Activated CD8-positive, alpha-beta memory T cell treated with anti-CD3 and anti-CD28 coated beads, Interleukin-2, amount 10 ng/mL, durations not matched to agents 7 days and 5 days (primary cell): ENCODE data around the gene ACAP3. TPM values are rescaled to one million over a fixed set of nuclear protein-coding genes. Genes with fewer than 3 reads are reported as not detected.
A peak's percentile ranks its signal among the peaks of the same experiment; 100 is the strongest.

Experiments
- ATAC-seq: fragments of 150-1000 bp; cut with Tn5 transposase; one replicate; pipeline ENCODE4 v1.10.0; 2021; ENCODE audit warnings: moderate library complexity
- CTCF ChIA-PET: fragments of 350-600 bp; sonication (Branson Sonifier 250); formaldehyde crosslinking; loops from one replicate; lab custom pipeline; 2021; ENCODE audit warnings: antibody characterized with exemption; lab: Charles Lee
- DNase-seq: peaks from one replicate; pipeline ENCODE4 v3.0.0-alpha.2; 2020
- H3K27ac Mint-ChIP-seq: one replicate; pipeline ENCODE4 v1.8.0; 2021; ENCODE audit warnings: mild to moderate bottlenecking, mixed read lengths
- H3K27me3 Mint-ChIP-seq: one replicate; pipeline ENCODE4 v1.8.0; 2021; ENCODE audit warnings: mixed read lengths
- H3K36me3 Mint-ChIP-seq: one replicate; pipeline ENCODE4 v1.8.0; 2021; ENCODE audit warnings: mild to moderate bottlenecking, mixed read lengths
- H3K4me1 Mint-ChIP-seq: one replicate; pipeline ENCODE4 v1.8.0; 2021; ENCODE audit warnings: mixed read lengths
- H3K4me3 Mint-ChIP-seq: one replicate; pipeline ENCODE4 v1.8.0; 2021; ENCODE audit warnings: mild to moderate bottlenecking, moderate library complexity, mixed read lengths
- H3K9me3 Mint-ChIP-seq: one replicate; pipeline ENCODE4 v1.8.0; 2022; ENCODE audit warnings: low read depth, mixed read lengths
- total RNA-seq, 2 experiments: library from RNA; stranded (reverse); gene quantifications; one replicate each; pipeline ENCODE4 v1.2.3, GENCODE V29; 2021

ACAP3 gene
- total RNA-seq, 2 experiments from 2014 or later: 71.7 to 99.9 TPM

GRCh38 chr1:1303736-1304135 lies 4.0 kb downstream of the ACAP3 start:
- ATAC-seq: no peak
- no peak for DNase-seq
- Mint-ChIP-seq H3K27me3 (no peaks in the 10 kb centered on the region), H3K36me3 (no peaks in the 10 kb centered on the region), H3K4me3 (no peak overlapping the region), H3K27ac (no peak overlapping the region), H3K9me3 (no peaks in the 10 kb centered on the region), H3K4me1 (peaks cover 19% of the 10 kb centered on the region)
- CTCF ChIA-PET: interaction anchor here (2.2 kb wide), 1 partner anchor 181 kb away, joined by 20 read pairs; no protein-coding TSS in a partner anchor

GRCh38 chr1:1302951-1303509 lies 4.7 kb downstream of the ACAP3 start:
- DNase-seq (no peak), ATAC-seq (no peak)
- peaks cover 19% of the 10 kb centered on the region for H3K4me1 Mint-ChIP-seq
- H3K27me3 Mint-ChIP-seq: no peaks in the 10 kb centered on the region
- no peaks in the 10 kb centered on the region for H3K9me3 Mint-ChIP-seq
- no peak overlapping the region for H3K4me3 Mint-ChIP-seq
- no peak overlapping the region for H3K27ac Mint-ChIP-seq
- CTCF ChIA-PET: no interaction called here
- no peaks in the 10 kb centered on the region for H3K36me3 Mint-ChIP-seq

- H3K4me1 Mint-ChIP-seq: peaks cover 17% of the 10 kb centered on the region
- H3K27ac Mint-ChIP-seq: no peak overlapping the region
- no peak for DNase-seq
- no peaks in the 10 kb centered on the region for H3K27me3 Mint-ChIP-seq
- H3K36me3 Mint-ChIP-seq: no peaks in the 10 kb centered on the region
- no peaks in the 10 kb centered on the region for H3K9me3 Mint-ChIP-seq
- ATAC-seq: no peak
- CTCF ChIA-PET: no interaction called here
- no peak overlapping the region for H3K4me3 Mint-ChIP-seq
Measured at GRCh38 chr1:1302006-1302430, 5.7 kb downstream of the ACAP3 start.

- Mint-ChIP-seq H3K4me1 (peaks cover 5% of the 10 kb centered on the region), H3K4me3 (no peak overlapping the region), H3K36me3 (no peaks in the 10 kb centered on the region), H3K27me3 (no peaks in the 10 kb centered on the region), H3K9me3 (no peaks in the 10 kb centered on the region), H3K27ac (no peak overlapping the region)
- no peak for DNase-seq
- no peak for ATAC-seq
- CTCF ChIA-PET: interaction anchor here (1.0 to 1.2 kb wide), 4 partner anchors 13 to 178 kb away, joined by 3 read pairs; no protein-coding TSS in a partner anchor
Measured at GRCh38 chr1:1300352-1300739, 7.4 kb downstream of the ACAP3 start.

- Mint-ChIP-seq H3K27ac (no peak overlapping the region), H3K9me3 (no peaks in the 10 kb centered on the region), H3K4me1 (peaks cover 3% of the 10 kb centered on the region), H3K27me3 (no peaks in the 10 kb centered on the region), H3K4me3 (no peak overlapping the region), H3K36me3 (no peaks in the 10 kb centered on the region)
- ATAC-seq: peak; percentile 63
- no peak for DNase-seq
- CTCF ChIA-PET: interaction anchor here (1.0 to 1.2 kb wide), 4 partner anchors 13 to 178 kb away, joined by 3 read pairs; no protein-coding TSS in a partner anchor
Measured at GRCh38 chr1:1299686-1300351, 7.9 kb downstream of the ACAP3 start.

GRCh38 chr1:1298861-1299685 lies 8.7 kb downstream of the ACAP3 start:
- Mint-ChIP-seq H3K4me3 (no peak overlapping the region), H3K4me1 (no peaks in the 10 kb centered on the region), H3K27me3 (no peaks in the 10 kb centered on the region), H3K36me3 (no peaks in the 10 kb centered on the region), H3K27ac (no peak overlapping the region), H3K9me3 (no peaks in the 10 kb centered on the region)
- DNase-seq (no peak), ATAC-seq (no peak)
- CTCF ChIA-PET: interaction anchor here (1.0 to 1.2 kb wide), 2 partner anchors 14 to 142 kb away, joined by 3 read pairs; no protein-coding TSS in a partner anchor

- Mint-ChIP-seq H3K4me3 (no peak overlapping the region), H3K36me3 (no peaks in the 10 kb centered on the region), H3K9me3 (no peaks in the 10 kb centered on the region), H3K4me1 (no peaks in the 10 kb centered on the region), H3K27ac (no peak overlapping the region), H3K27me3 (no peaks in the 10 kb centered on the region)
- CTCF ChIA-PET: no interaction called here
- no peak for ATAC-seq
- DNase-seq: no peak
Measured at GRCh38 chr1:1297802-1298424, 9.8 kb downstream of the ACAP3 start.

DNA sequence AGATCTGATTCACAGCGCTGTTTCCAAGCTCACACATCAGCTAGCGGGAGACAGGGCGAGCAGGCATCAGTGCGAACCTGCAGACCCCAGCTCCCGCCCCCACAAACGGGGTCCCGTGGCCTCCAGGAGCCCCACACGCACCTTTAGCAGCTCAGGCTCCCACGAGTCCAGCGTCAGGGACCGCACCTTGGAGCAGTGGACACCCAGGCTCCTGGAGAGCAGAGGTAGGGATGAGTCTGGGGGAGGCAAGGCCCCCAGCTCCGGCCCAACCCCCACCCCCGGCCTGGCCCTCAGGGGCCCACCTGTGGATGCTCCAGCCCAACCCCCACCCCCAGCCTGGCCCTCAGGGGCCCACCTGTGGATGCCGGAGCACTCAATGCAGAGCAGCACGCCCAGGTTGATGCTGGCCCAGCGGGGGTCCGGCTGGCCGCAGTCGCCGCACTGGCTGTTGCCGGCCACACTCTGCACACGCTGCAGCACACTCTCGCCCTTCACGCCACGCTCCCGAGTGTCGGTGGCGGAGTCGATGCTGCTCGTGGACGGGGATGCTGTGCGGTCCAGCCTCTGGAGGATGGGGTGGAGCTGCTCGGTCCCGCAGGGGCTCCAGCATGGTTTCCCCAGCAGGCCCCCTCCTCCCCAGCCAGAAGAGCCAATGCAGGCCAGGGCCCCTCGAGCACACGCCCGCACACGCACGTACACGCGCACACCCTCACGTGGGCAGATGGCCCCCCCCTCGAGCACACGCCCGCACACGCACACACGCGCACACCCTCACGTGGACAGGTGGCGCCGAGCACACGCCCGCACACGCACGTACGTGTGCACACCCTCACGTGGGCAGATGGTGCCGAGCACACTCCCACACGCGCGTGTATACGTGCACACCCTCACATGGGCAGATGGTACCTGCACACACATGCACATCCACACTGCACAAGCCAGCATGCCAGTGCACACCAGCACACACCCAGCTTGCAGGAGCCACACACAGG lies 11.4 kb downstream of the ACAP3 start:
- Mint-ChIP-seq H3K36me3 (no peaks in the 10 kb centered on the region), H3K27ac (no peak overlapping the region), H3K4me3 (no peak overlapping the region), H3K27me3 (no peaks in the 10 kb centered on the region), H3K4me1 (no peaks in the 10 kb centered on the region), H3K9me3 (no peaks in the 10 kb centered on the region)
- no peak for DNase-seq
- CTCF ChIA-PET: interaction anchor here (1.4 kb wide), 1 partner anchor 9 kb away, joined by 4 read pairs; no protein-coding TSS in a partner anchor
- no peak for ATAC-seq

GRCh38 chr1:1295154-1295923 lies 12.4 kb downstream of the ACAP3 start:
- Mint-ChIP-seq H3K9me3 (no peaks in the 10 kb centered on the region), H3K27me3 (no peaks in the 10 kb centered on the region), H3K27ac (no peak overlapping the region), H3K4me1 (no peaks in the 10 kb centered on the region), H3K4me3 (no peak overlapping the region), H3K36me3 (no peaks in the 10 kb centered on the region)
- ATAC-seq (no peak), DNase-seq (no peak)
- CTCF ChIA-PET: interaction anchor here (1.2 to 1.6 kb wide), 3 partner anchors 10 to 173 kb away, joined by 4 to 7 read pairs (median 6); no protein-coding TSS in a partner anchor

DNA sequence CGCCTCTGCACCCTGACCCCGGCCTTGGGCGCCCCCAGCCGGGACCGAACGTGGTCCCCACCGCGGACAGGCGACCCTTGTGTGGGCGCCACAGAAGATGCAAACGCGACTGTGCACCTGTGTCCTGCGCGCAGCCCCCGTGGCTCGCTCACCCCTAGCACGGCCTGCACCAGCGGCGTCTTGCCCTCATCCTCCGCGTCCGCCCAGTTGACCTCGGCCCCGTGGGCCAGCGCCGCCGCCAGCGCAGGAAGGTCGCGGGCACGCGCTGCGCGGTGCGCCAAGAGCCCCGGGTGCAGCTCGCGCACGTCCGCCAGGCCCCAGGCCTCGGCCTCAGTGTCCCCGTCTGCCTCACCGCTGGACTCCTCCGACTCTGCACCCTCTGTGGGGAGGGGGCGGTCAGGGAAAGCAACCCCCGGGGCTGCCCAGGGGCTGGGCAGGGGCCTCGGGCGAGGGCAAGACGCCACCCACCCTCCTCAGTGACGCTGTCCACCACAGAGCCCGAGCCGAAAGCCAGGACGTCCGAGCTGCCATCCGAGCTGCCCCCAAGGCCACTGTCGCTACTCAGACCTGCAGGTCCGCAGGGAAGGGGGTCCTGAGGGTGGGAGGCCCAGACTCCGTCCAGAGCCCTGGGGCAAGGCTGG lies 13.4 kb downstream of the ACAP3 start:
- Mint-ChIP-seq H3K27ac (no peak overlapping the region), H3K27me3 (no peaks in the 10 kb centered on the region), H3K4me1 (no peaks in the 10 kb centered on the region), H3K9me3 (no peaks in the 10 kb centered on the region), H3K36me3 (no peaks in the 10 kb centered on the region), H3K4me3 (no peak overlapping the region)
- ATAC-seq: no peak
- CTCF ChIA-PET: interaction anchor here (1.2 to 1.6 kb wide), 2 partner anchors 11 to 172 kb away, joined by 6 to 7 read pairs; no protein-coding TSS in a partner anchor
- DNase-seq: no peak
